SK-MEL-5 (cell line): ENCODE data around the gene CHST15. TPM values are rescaled to one million over a fixed set of nuclear protein-coding genes. Genes with fewer than 3 reads are reported as not detected.

Experiments used
- DNase-seq: peaks from one replicate; pipeline ENCODE4 v3.0.0-alpha.2; 2016; ENCODE audit warnings: low read depth, low spot score
- in situ Hi-C: cut with HindIII; loops from 2 replicates; pipeline ENCODE4 v1.10.0; 2016; ENCODE audit warnings: low sequenced_read_pairs, high pct_unique_total_duplicates, low pct_unique_long_range_greater_than_20kb
- total RNA-seq: library from RNA; depleted of rRNA; stranded (reverse); fragments of >200 nt; shearing (Covaris generic); gene quantifications from 2 replicates; pipeline ENCODE4 v1.2.3, GENCODE V29; 2014

Gene CHST15
- total RNA-seq, 1 experiment from 2014 or later = not detected

GRCh38 chr10:123991611-123992570 lies 101.5 kb downstream of the CHST15 start:
- DNase-seq = no peak
- in situ Hi-C loops = loop anchor here (25.0 kb wide), 1 partner anchor 395 kb away; no protein-coding TSS in a partner anchor

- DNase-seq = no peak
- in situ Hi-C loops = loop anchor here (25.0 kb wide), 1 partner anchor 396 kb away; no protein-coding TSS in a partner anchor
Observed at GRCh38 chr10:123990889-123991288, 102.5 kb downstream of the CHST15 start.

DNA sequence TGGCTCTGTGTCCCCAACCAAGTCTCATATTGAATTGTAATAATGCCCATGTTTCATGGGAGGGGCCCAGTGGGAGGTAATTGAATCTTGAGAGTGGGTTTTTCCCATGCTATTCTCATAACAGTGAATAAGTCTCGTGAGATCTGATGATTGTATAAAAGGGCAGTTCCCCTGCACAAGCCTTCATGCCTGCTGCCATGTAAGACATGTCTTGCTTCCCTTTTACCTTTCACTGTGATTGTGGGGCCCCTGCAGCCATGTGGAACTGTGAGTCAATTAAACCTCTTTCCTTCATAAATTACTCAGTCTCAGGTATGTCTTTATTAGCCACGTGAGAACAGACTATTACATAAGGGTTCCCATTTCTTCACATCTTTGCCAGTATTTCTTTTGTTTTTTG lies 104.7 kb downstream of the CHST15 start:
- in situ Hi-C loops = loop anchor here (25.0 kb wide), 1 partner anchor 399 kb away; no protein-coding TSS in a partner anchor
- no peak for DNase-seq

DNA sequence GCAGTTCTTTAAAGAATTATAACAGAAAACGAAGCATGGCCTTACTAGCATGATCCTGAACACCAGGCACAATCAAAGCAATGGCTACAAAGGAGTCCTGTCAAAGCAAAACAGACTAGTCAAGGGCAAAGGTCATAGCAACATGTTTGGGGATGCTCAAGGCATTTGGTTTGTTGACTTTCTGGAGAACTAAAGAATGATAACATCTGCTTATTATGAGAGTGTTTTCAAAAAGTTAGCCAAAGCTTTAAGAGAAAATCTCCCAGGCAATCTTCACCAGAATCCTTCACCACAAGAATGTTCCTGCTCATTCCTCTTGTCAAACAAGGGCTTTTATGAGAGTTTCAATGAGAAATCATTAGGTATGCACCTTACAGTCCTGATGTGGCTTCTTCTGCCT lies 106.7 kb downstream of the CHST15 start:
- no peak for DNase-seq
- in situ Hi-C loops = loop anchor here (25.0 kb wide), 1 partner anchor 401 kb away; no protein-coding TSS in a partner anchor

DNA sequence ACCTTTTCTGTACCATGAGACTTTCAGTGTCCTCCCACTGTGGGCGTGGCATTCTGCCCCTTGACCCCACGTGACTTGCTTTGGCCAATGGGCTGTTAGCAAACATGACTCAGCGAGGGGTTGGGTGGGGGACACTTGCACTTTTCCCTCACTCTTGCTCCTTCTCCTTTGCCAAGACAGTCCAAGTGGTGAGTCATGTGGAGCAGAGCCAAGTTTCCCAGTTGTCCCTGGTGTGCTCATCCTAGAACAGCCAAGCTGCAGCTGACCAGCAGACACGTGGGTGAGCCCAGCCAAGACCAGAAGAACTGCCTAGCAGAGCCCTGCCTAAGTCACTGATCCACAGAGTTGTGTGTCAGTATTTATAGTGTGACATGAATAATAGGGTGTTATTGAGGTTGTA lies 119.0 kb downstream of the CHST15 start:
- DNase-seq = peak; percentile 16
- in situ Hi-C loops = no loop called here

- no peak for DNase-seq
- in situ Hi-C loops = no loop called here
Observed at GRCh38 chr10:123972481-123973401, 120.7 kb downstream of the CHST15 start.

DNA sequence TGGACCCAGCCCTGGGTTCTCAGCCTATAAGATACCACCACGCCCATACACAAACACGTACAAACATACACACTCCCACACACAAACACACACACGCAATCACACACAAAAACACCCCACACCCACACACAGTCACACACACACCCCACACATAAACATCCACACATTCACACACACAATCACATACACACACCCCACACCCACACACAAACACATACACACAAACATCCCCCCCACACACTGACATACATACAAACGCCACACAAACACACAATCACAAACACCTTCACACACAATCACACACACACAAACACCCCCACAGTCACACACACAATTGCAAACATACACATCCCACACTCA lies 122.5 kb downstream of the CHST15 start:
- DNase-seq = no peak
- in situ Hi-C loops = no loop called here

- no peak for DNase-seq
- in situ Hi-C loops = no loop called here
Observed at GRCh38 chr10:123970207-123970926, 123.0 kb downstream of the CHST15 start.

DNA sequence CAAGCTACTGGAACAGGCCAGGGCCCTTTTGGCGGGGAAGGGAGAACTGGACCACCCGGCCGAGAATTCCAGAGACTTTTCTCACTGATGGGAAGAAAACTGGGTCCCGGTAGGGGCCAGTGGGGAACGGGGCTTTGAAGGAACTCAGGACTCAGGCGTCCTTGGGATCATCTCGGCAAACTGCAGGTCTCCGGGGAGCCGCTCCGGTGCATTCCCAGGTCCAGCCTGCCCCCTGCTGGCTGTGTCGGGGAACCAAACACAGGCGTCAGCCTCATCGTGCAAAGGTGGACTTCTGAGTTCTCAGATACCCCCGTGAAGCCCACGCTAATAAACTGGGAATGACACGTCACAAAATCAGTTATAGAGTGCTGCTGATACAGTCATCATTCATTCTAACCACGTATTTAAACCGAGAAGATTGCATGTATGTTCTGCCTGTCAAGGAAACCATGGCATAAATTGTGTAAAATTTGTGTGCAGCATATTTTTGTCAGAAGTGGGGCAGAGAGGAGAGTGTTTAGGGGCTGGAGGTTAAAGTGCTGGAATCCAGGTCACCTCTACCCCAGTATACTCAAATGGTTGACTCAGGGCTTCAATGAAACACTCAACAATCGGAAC lies 125.7 kb downstream of the CHST15 start:
- in situ Hi-C loops = no loop called here
- DNase-seq = peak; percentile 43

DNA sequence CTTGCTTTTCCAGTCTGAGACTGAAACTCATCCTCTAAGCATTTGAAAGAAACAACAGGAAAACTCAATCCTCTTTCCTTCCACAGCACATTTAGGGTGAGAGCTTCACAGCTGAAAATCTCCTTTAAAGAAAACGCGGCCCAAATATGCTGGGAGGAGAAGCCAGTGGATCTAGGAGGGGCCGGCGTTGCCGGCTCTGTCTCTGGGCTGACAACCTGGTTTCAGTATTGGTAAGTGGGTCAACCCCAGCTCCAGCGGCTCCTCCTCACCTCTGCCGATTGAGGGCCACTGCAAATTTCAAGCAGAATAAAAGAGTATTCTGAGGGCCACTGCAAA lies 126.5 kb downstream of the CHST15 start:
- DNase-seq = no peak
- in situ Hi-C loops = no loop called here

- no peak for DNase-seq
- in situ Hi-C loops = no loop called here
Observed at GRCh38 chr10:123965973-123966895, 127.2 kb downstream of the CHST15 start.

DNA sequence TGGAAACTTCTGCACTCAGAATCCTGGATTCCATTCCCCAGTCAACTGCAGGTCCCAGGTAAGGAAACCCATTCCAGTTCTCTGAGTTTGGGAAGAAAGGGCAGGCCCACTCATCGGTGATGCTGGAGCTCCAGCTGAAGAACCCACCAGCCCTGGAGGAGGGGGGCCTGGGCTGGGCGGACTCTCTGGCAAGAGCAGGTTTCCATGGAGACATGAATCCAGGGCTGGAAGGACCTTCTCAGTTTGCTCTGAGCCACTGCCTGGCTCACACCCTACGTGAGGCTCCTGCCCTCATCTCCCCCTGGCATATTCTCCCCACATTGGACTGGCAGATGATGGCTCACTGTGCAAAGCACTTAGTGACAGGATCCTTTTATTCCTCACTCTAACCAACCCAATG lies 128.4 kb downstream of the CHST15 start:
- DNase-seq = no peak
- in situ Hi-C loops = no loop called here

DNA sequence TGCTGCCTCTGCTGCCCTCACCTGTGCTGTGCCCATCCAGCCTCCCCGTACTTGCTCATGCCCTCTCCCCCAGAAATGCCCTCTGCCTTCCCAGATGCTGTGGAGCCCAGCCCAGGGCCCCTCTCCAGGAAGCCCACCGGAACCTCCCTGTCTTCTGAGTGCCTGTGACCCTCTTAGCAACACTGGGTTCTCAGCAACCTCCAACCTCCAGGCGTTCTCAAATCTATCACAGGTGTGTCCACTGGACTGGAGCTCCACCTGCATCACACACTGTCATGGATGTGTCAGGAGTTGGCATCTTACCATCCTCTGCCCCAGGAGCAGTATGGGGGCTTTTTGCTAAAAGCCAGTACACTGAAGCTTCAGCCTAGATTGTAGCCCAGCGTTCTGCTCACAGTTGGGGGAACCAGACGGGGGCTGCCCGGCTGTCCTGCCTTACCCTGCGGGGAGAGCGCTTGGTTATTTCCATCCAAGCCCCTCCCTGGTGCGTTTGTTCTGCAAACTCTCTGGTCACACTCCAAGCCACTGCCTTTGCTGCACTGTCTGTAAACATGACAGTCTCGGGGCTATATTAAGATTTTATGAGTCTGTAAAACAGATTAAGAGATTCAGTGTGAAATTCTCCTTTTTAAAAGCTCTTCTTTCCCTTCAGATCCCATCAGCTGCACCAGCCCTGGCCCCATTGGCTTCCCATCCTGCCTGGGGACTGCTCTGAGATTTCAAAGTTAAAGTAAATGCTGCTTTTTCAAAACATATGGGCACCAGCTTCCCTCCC lies 130.5 kb downstream of the CHST15 start:
- DNase-seq = no peak
- in situ Hi-C loops = no loop called here

GRCh38 chr10:123958241-123958640 lies 135.2 kb downstream of the CHST15 start:
- no peak for DNase-seq
- in situ Hi-C loops = no loop called here
